Hematopoietic multipotent progenitor cell treated with erythropoietin and hydrocortisone succinate and interleukin-3 and kit ligand, for 6 days (in vitro differentiated cells): ENCODE measurements around the gene NUDT14.

Source experiments
- DNase-seq: peaks from one replicate; pipeline ENCODE4 v3.0.0-alpha.2; 2015

The NUDT14 gene

DNA sequence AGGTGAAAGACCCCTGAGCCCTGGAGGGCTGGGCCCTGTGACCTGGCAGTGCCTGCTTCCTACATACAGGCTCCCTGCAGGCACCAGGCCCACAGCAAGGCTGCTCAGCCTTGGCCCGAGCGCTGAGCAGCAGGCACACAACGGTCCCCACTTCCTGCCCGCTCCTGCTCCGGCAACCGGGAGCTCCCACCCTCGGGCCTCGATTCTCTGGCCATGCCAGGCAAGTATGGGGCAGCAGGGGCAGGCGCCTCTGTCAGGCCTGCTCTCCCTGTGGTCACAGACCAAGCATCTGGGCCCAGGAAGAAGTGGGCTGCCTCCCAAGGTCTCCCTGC is 30.6 kb upstream of the NUDT14 start:
- no peak for DNase-seq

DNA sequence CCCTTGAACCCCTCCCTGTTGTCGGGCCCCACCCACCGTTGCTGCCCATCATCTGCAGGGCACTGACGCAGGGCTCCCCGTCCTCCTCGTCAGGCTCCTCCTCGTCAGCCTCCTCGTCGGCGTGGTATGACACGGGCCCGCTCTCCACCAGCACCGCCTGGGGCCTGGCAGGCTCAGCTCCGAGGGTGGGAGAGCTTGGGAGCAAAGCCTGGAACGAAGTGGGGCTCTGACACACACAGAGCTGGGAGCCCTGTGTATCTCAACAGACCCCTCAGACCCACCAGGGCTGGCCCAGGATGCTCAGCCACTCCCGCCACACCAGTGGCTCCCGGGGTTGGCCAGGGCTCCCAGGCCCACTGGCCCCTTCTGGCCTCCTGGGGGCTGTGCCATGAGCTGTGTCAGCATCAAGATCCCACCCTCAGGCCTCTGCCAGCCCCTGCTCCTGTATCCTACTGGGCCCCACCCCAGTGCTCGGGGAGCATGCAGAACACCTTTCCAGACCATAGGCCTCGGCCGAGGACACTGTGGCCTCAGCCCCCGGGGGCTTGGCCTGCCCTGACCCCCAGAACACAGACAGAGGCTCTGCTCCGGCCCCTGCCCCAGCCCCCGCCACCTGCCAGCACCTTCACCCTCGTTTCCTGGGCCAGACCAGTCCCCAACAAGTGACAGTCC is 30.1 kb upstream of the NUDT14 start:
- DNase-seq = no peak

DNA sequence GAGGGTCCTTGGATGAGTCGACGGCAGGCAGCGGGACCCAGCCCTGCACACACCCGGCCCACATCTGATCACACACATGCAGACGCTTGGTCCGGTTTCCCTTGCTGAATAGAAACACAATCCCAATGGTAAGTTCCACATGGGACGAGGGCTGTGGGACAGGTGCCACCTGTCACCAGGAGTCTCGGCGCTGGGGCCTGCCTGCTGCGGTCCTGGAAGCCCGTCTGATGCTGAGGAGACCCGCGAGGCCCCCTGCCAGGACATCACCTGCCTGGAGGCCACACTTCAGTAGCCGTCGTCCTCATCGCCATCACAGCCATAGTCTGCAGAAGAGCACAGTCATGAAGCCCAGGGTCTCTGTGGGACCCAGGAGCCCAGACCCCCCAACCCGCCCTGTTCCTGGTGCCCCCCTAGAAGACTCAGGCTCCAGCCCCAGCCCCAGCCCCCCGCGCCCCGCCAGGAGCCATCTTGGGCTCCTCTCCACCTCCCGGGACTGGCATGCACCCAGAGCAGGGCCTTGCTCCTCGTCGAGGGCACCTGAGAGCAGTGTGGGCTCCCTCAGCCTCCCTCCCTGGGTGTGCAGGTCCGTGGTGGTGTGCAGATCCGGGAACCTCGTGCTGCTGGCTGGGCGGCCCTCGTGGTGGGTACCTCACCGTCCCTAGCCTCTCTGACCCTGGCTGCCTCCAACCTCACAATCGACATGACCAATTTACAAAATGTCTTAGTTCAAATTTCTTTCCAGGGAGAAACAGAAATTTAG is 29.3 kb upstream of the NUDT14 start:
- no peak for DNase-seq

DNA sequence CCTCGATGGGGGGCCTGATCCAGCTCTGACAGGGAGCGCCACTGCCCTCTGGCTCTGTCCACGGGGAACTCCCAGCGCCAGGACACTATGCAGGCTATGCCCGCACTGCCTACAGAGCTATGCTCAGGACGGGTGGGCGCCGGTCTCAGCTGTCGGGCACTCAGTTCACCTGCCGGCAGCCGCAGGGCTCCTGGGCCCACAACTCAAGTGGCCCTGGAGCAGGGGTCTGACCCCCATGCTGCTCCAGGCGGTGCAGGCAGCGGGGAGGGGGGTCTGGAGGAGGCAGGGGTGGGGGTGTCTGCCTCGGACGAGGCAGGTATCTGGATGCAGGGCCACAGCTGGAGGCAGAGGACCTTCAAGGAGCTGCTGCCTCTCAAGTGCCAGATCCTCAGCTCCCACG is 28.5 kb upstream of the NUDT14 start:
- no peak for DNase-seq

DNA sequence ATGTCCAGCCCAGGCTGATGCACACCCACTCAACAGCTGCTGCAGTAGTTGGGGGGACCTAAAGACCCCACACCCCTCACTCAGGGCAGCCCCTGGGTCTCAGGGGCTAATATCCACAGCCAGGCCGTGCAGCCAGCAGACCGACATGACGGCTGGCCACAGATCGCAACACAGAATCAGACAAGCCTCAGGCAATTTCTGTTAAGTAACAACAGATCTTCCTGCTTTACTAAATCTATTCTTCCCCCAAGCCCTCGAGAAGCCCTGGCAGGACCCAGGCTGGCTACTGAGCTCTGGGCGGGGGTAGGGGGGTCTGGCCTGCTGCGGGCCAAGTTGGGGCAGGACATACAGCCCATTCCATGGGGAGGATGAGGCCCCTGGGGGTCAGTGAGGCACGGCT is 28.0 kb upstream of the NUDT14 start:
- no peak for DNase-seq

DNA sequence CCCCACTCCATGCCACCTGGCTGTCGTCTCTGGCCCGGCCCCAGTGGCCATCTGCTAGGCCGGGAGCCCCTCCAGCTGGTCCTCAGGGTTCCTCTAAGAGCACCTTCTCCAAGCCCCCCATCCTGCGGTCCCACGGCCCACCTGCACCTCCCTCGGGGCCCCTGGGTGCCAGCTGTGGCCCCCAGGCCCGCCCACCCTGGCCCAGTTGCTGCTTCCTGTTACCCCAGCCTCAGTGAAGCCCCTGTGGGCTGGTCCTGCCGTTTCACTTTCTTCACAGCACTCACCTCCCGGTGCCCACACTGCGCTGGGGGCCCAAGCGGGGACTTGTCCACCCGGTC is 27.6 kb upstream of the NUDT14 start:
- DNase-seq = no peak

DNA sequence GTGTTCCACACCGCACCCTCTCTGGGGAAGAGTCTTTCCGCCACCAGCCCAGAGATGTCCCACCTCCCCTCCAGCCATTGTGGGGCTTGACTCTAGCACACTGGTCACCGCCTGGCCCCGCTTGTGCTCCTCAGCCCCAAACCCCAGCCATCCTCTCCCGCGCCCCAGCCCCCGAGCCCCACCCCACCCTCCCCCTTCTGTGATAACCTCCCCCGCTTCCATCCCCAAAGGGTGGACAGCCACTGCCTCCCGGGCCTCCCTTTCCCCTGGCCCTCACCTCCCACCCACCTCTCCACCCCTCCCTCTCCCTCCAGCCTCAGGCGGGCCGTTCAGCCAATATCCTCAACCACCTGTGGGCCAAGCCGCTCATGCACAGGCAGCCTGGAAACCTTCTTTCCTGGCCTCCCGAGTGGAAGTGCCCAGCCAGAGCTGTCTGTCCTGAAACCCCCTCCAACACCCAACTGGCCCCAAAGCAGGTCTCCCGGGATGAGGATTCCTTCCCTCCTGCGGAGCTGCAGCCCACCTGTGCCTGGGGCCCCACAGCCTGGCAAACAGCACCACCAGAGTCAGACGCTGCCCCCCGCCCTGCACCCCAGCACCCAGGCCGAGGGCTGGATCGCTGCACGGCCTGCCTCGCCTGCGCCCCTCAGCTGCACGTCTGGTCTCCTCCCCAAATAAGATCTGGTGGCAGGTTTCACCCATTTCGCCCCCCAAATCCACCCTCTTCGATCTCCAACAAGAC is 27.1 kb upstream of the NUDT14 start:
- DNase-seq = no peak

DNA sequence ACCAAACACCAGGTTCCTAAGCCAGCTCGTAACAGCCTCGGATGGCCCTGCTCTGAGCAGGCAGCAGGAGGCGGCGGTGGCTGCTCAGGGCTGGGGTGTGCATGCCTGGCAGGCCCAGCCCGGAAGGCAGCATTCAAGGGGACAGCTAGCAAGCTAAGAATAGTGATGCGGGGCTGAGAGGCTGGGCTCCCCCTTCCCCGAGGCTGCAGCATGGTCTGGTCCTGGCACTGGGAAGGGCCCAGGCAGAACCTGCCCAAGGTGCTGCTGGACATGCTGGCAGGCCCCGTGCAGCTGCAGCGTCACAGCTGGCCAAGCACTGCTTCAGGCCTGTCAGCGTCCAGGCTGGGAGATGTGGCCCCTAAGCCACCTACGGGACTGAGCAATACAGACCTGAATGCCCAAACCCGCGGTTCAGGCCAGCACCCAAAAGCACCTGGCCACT is 26.4 kb upstream of the NUDT14 start:
- no peak for DNase-seq

DNA sequence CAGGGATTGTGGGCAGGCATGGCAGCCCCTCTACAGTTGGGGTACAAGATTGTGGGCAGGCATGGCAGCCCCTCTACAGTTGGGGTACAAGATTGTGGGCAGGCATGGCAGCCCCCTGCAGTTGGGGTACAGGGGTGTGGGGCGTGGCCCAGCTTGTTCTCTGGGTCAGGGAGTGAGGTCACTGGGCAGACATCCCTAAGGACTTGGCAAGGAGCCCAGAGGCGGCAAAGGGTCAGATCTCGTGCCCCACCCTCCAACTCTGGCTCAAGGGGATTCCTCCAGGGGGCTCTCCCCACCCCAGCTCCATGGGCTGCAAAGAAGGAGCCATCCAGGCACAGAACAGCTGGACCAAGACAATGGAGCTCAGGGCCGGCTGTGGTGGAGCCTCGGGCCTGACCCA is 25.8 kb upstream of the NUDT14 start:
- DNase-seq = no peak

DNA sequence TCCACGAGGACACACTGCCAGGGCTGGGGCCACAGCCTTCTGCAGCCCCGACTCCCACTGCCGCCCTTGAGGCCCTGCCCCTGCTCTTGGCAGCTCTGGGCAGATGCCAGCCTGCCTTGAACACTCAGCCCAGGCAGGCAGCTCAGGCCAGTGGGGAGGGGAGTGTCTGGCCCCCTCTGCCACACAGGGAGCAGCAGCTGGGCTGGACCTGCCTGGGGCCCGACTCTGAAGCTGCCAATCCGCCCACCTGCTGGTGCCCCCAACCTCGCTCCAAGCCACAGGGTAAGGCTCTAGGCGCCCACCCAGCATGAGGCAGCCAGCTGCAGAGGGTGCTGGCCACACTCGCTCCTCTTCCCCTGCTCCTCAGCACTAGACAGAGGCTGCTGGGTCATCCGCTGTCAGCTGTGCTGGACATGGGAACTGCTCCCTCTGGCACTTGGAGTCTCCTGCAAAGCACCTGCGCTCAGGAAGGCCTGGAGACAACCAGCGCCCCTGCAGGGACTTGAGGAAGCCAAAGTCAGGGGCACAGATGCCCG is 24.6 kb upstream of the NUDT14 start:
- no peak for DNase-seq

DNA sequence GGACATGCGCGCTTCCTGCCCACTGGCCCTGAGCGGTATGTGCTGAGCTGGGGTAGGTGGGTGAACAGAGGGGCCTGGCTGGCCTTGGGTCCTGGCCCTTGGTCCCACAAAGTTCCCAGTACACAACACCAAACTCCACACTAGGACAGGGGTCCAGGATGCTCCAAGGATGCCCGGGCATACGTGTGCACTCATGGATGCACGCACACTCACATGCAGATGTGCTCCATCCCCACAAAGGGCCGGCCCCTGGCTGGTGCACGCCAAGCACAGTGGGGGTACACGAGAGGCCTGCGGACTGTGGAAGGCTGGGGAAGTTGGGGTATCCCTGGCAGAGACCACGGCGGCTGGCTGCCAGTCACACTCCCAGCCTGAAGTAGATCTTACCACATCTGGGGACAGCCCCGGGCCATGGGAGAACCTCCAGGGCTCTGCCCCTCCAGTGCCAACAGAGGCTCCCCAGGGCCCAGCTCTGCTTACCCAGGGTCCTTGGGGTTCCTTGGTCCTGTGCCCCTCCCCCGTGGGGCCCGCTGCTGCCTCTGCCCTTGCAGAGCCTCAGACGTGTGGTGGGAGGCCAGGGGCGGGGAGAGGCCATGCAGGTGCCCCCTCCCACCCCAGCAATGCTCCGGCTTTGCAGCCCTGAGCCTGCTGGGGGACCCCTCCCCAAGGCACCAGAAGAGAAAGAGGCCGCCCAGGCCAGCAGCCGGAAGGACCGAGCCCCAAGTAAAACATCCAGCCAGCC is 24.0 kb upstream of the NUDT14 start:
- DNase-seq = no peak

DNA sequence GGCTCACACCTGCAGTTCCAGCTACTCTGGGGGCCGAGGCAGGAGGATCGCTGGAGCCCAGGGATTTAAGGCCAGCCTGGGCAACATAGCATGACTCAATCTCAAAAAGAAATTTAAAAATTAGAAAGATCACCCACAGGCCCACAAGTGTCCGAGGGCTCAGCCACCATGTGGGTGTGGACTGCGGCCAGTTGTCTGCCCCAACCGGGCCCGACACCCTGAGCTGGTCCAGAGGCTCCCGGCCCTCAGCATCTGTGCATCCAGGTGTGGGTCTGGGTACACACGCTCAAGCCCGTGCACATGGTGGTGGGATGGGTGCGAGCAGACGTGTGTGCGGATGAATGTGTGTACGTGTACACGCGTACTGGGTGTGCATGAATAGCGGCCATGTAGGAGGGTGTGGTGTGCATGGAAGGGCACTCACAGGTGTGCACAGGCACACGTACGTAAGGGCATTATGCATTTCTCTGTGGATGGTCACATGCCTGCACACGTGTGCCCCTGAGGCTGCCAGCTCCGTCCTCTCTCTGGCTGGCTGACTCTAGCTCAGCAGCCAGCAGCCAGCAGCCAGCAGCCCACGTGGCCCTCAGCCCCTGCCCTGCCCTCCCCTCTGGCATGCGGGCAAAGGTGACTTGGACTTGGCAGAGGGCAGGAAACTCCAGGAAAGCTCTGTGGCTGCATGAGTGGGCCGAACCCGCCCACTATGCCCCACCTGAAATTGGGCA is 23.3 kb upstream of the NUDT14 start:
- no peak for DNase-seq

DNA sequence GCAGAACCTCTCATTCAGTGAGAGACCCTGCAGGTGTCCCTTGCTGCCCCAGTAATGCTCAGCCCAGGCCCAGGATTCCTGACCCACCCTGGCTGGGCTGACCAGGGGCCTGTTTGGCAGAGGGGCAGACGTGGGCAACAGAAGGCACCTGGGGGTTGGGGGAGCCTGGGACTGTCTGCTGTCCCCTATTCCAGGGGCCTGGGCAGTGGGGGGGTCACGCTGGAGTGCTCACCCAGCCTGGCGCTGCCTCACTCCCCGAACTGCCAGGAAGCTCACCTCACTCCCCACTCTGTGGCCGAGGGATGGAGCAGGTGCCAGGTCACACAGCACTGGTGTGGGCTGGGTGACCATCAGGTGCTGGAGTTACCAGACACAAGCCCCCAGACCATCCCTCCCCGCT is 22.6 kb upstream of the NUDT14 start:
- DNase-seq = no peak

DNA sequence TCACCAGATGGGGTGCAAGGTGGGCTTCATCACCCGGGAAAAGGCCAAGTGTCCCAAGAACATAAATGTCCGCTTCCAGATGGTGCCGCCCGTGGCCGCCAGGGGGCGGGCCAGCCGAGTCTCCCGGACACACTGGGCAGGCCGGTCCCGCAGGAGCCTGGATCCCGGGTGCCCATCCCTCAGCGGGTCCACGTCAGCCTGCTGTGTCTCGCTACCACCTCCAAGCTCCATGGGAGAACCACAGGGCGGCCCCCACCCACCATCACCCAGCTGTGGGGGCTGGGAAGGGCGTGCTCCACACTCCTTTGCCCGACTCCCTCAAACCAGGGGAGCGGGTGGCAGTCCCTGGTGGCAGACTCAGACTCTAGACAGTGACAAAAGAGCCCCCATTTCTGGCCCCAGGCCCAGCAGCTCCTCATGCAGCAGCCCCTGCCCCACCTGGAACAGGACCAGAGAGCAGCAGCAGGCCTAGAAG is 22.0 kb upstream of the NUDT14 start:
- peak; percentile 67 for DNase-seq

DNA sequence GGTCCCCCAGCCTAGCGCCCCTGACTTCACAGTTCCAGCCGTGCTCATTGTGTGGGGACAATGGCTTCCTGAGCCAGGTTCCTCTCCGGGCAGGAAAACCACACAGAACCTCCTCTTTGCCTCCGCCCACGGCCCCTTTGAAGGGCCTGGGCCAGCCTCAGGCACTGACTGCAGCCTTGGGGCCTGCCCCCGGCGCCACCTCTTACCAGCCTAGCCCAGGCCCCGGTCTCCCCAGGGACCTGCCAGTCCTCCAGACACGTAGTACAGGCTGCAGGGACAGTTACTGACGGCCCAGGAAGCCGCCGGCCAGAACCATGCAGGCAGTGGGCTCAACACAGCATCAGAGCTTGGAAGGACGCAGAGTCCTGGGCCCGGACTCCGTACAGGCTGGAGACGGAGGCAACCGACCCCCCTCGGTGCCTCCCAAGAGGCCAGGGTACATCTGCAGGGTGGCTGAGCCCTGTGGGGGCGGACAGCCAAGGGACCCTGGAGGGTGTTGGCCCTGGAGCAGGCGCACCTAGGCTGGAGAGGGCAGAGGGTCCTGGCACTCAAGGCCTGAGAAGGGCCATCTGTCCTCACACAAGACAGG is 20.9 kb upstream of the NUDT14 start:
- peak; percentile 62 for DNase-seq

DNA sequence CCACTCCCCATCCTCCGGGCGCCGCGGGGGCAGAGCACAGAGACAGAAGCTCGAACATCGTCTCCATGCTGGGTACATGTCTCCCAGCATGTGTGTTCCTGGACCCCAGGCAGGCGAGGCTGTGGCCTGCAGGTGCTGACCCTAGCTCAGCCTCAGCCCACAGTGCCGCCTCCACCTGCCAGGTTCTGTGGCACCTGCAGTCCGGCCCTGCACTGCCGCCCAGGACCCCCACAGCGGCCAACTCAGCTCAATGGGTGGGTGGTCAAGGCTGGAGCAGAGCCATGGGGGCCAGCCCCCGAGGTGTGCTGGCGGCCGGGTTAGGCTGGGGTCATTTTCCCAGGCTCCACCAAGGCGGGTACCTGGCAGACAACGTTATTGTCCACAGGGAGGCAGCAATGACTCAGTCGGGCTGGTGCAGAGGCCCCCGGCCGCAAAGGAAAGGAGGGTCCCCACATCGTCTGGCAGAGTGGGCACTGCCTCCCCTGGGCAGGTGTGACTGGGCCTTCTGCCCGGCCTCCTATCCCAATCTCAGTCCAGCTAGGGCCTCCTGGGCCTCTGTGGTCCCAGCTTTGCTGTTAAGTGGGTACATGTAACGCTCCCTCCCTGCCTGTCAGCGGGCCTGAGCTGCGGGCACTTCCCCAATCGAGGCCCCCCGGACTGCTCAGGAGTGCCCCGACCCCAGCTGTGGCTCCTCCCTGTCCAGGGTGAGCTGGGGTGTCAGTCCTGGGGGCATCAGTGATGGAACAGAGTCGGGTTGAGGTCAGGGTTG is 20.2 kb upstream of the NUDT14 start:
- no peak for DNase-seq

DNA sequence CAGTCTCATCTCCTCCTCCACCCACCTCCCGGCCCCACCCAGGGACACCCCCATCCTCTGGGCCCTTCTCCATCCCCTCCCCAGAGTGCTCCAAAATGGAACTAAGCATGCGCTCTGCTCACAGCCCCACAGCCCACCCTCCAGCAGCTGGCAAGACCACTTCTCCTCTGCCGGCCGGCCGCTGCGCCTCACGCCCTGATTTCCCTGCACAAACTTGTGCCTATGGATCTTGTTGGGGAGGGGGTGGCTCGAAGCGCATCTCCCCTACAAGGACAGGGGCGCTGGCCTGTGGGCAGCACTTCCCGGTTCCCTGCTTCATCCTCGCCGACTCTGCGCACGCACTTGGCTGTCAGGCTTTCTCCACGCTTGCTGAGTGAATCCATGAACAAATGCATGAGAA is 19.5 kb upstream of the NUDT14 start:
- no peak for DNase-seq

DNA sequence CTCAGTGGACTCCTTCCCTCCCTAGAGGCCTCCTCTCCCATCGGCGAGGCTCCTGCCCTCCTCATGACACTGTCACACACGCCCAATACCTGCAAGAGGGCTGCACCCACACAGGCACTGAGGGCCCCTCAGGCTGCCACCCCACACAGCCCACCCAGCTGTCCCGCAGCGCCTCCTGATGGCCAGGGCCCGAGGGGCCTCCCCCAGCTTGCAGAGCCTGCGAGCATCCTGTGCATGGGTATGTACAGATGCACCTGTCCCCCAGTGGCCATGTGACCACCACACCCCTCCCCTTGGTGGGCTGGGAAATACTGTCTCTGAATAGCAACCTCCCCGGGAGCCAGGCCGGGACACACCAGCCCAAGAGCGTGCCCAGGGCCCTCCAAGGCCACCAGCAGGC is 19.0 kb upstream of the NUDT14 start:
- DNase-seq = no peak

DNA sequence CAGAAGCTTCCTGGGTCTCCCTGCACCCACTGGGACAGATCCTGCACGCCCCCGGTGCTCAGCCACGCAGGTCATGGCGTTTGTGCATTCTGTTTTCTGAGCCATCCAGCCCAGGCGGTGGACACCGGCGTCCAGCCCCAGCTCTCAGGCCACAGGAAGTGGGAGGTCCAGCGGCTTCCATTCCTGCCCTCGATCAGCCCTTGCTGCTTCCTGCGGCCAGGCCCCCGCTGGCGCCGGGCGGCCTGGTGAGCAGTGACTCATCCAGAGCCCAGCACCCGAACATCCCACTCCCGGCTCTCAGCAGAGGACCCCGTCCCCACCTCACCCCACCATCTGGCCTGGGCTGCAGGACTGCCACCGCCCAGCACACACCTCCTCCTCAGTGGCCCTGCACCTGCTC is 18.0 kb upstream of the NUDT14 start:
- DNase-seq = no peak

DNA sequence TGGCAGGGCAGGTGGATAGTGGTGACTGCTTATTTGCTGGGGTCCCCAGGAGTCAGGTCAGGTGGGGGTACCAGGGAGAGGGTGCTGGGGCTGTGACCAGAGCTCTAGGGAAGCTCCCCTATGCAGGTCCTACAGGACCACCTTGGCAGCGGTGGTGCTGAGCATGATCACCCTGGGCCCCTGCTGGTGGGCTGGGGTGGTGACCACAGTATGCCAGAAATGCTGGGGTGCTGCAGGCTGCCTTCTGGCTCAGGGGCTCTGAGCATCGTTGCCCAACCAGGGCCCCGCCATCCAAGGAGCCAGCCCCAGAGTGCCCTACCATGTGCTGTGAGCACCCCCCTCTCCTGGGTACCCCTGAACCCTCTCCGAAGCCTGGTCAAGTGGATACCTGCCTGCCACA is 17.5 kb upstream of the NUDT14 start:
- no peak for DNase-seq

DNA sequence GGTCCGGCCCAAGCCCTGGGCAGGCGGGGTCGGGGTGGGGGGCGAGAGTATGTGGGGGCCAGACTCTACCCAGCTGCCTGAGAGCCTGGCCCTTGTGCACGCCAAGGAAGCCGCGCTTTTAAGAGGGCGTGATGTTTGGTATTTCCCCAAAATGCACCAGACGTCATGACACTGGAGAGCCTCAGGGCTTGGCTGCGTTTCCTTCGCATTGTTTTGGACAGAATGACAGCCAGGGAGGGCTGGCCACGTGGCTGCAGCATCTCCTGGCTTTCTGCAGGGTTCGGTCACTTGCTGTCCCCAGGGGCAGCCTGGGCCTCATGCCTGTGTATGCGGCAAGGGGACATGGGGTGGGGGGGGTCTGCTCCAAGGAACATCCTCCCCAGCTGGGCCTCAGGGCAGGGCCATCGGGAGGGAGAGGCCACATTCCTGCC is 16.1 kb upstream of the NUDT14 start:
- peak; percentile 53 for DNase-seq
